ENCODE results near the gene SRGN.

DNA sequence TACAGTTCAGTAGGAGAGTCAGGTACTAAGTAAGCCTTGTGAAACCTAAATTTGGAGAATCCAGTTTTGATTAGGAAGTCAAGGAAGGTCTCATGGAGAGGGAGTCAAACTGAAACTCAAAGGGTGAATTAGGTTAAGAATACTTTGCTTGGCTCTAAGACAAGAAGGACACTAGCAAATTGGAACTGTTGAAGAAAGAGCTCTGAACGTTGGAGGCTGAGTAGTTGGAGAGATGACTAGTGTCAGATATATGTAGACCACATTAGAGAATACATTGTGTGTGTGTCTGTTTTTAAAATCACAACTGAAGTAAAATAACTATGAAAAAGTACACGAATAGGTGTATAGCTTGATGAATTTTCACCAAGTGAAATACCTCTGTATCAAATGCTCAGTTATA, 42.3 kb downstream of the SRGN start:
- TF ChIP-seq, protein P1, sequence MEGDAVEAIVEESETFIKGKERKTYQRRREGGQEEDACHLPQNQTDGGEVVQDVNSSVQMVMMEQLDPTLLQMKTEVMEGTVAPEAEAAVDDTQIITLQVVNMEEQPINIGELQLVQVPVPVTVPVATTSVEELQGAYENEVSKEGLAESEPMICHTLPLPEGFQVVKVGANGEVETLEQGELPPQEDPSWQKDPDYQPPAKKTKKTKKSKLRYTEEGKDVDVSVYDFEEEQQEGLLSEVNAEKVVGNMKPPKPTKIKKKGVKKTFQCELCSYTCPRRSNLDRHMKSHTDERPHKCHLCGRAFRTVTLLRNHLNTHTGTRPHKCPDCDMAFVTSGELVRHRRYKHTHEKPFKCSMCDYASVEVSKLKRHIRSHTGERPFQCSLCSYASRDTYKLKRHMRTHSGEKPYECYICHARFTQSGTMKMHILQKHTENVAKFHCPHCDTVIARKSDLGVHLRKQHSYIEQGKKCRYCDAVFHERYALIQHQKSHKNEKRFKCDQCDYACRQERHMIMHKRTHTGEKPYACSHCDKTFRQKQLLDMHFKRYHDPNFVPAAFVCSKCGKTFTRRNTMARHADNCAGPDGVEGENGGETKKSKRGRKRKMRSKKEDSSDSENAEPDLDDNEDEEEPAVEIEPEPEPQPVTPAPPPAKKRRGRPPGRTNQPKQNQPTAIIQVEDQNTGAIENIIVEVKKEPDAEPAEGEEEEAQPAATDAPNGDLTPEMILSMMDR (IDR thresholded peaks at IDR 0.05): no peak
- TF ChIP-seq POLR2A (IDR thresholded peaks at IDR 0.05): no peak

All from adrenal gland (tissue), 5 donors.